SH-SY5Y (cell line): Measurements from ENCODE around the gene FAM221A.

Experiments used
- GATA2 ChIP-seq: IDR thresholded peaks from 2 replicates; pipeline ENCODE4 v1.6.1; 2011; ENCODE audit warnings: mild to moderate bottlenecking, low read depth, low read length
- GATA3 ChIP-seq: IDR thresholded peaks from 2 replicates; pipeline ENCODE4 v1.6.1; 2011; ENCODE audit warnings: low read depth, mild to moderate bottlenecking, low read length, moderate library complexity

DNA sequence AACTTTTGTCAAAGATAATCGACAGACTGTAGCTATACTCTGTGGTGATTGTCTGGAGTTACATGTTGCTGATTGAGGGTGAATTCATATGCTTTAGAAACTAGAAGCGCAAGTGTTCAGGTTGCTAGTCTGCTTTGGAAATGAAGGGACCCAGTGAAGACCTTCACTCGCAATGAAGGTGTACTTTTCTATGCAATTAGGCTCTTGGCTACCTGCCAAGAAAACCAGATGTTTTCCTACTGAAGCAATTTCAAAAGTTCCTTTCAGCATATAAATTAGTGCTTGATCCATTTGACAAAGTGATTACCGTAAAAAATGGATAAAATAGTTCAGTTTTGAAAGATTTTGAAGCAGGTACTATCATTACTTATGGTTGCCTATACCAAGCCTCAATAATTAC lies 20.0 kb downstream of the FAM221A start:
- TF ChIP-seq GATA2, result no peak
- no peak for TF ChIP-seq GATA3
